ENCODE measurements around the gene ZNF688.

ZNF688 gene

GRCh38 chr16:30533748-30534367 is 37.7 kb downstream of the ZNF688 start:
- DNase-seq (ENCODE audit: extremely low read depth, insufficient read length): peak; percentile 72
- H3K36me3 ChIP-seq (ENCODE audit: control insufficient read depth, insufficient read depth, low read length): peaks cover 5% of the 10 kb centered on the region
- no peaks in the 10 kb centered on the region for H3K27me3 ChIP-seq (replicated peaks; ENCODE audit: control insufficient read depth, insufficient read depth, low read length)
- TF ChIP-seq CTCF (IDR thresholded peaks at IDR 0.05; ENCODE audit: insufficient read depth, low read length, poor library complexity, severe bottlenecking): no peak
- peak overlapping the region; percentile 86 for H3K4me3 ChIP-seq (replicated peaks; ENCODE audit: low read depth, low read length)

GRCh38 chr16:30533146-30533522 is 38.4 kb downstream of the ZNF688 start:
- TF ChIP-seq CTCF (IDR thresholded peaks at IDR 0.05; ENCODE audit: insufficient read depth, low read length, poor library complexity, severe bottlenecking): no peak
- DNase-seq (ENCODE audit: extremely low read depth, insufficient read length): no peak
- no peaks in the 10 kb centered on the region for H3K27me3 ChIP-seq (replicated peaks; ENCODE audit: control insufficient read depth, insufficient read depth, low read length)
- no peak overlapping the region; the same call in 1 of the 2 replicates for H3K4me3 ChIP-seq (replicated peaks; ENCODE audit: low read depth, low read length)
- H3K36me3 ChIP-seq (ENCODE audit: control insufficient read depth, insufficient read depth, low read length): peaks cover 5% of the 10 kb centered on the region

GRCh38 chr16:30532285-30533145 is 39.0 kb downstream of the ZNF688 start:
- no peak for DNase-seq (ENCODE audit: extremely low read depth, insufficient read length)
- Histone ChIP-seq H3K4me3 (replicated peaks; ENCODE audit: low read depth, low read length) (no peak overlapping the region), H3K27me3 (replicated peaks; ENCODE audit: control insufficient read depth, insufficient read depth, low read length) (no peaks in the 10 kb centered on the region), H3K36me3 (ENCODE audit: control insufficient read depth, insufficient read depth, low read length) (peaks cover 5% of the 10 kb centered on the region)
- no peak for TF ChIP-seq CTCF (IDR thresholded peaks at IDR 0.05; ENCODE audit: insufficient read depth, low read length, poor library complexity, severe bottlenecking)

- peaks cover 5% of the 10 kb centered on the region for H3K36me3 ChIP-seq (ENCODE audit: control insufficient read depth, insufficient read depth, low read length)
- H3K4me3 ChIP-seq (replicated peaks; ENCODE audit: low read depth, low read length): no peak overlapping the region
- H3K27me3 ChIP-seq (replicated peaks; ENCODE audit: control insufficient read depth, insufficient read depth, low read length): no peaks in the 10 kb centered on the region
- TF ChIP-seq CTCF (IDR thresholded peaks at IDR 0.05; ENCODE audit: insufficient read depth, low read length, poor library complexity, severe bottlenecking): no peak
- no peak for DNase-seq (ENCODE audit: extremely low read depth, insufficient read length)
Measured at GRCh38 chr16:30530163-30531037, 41.1 kb downstream of the ZNF688 start.

- H3K4me3 ChIP-seq (replicated peaks; ENCODE audit: low read depth, low read length): no peak overlapping the region
- no peaks in the 10 kb centered on the region for H3K27me3 ChIP-seq (replicated peaks; ENCODE audit: control insufficient read depth, insufficient read depth, low read length)
- DNase-seq (ENCODE audit: extremely low read depth, insufficient read length): no peak
- TF ChIP-seq CTCF (IDR thresholded peaks at IDR 0.05; ENCODE audit: insufficient read depth, low read length, poor library complexity, severe bottlenecking): no peak
- peaks cover 5% of the 10 kb centered on the region for H3K36me3 ChIP-seq (ENCODE audit: control insufficient read depth, insufficient read depth, low read length)
Measured at GRCh38 chr16:30528799-30529457, 42.6 kb downstream of the ZNF688 start.

Data from GM06990 (cell line).